ENCODE measurements around the gene SFT2D2. TPM values are rescaled to one million over a fixed set of nuclear protein-coding genes. Genes with fewer than 3 reads are reported as not detected.
A peak's percentile ranks its signal among the peaks of the same experiment; 100 is the strongest.

Gene SFT2D2
- total RNA-seq, 1 donor from 2014 or later = 36.8 TPM

- Mint-ChIP-seq H3K9me3 (ENCODE audit: unreplicated experiment) (no peaks in the 10 kb centered on the region), H3K36me3 (ENCODE audit: low read depth, unreplicated experiment) (peaks cover 34% of the 10 kb centered on the region), H3K27me3 (ENCODE audit: unreplicated experiment) (no peaks in the 10 kb centered on the region), H3K4me1 (ENCODE audit: unreplicated experiment) (no peaks in the 10 kb centered on the region), H3K4me3 (ENCODE audit: unreplicated experiment) (no peak overlapping the region), H3K27ac (ENCODE audit: unreplicated experiment) (no peak overlapping the region)
- TF ChIP-seq CTCF (IDR thresholded peaks at IDR 0.05; ENCODE audit: unreplicated experiment) = no peak
- no peak for DNase-seq (ENCODE audit: low spot score)
Observed at GRCh38 chr1:168236836-168237611, 11.2 kb downstream of the SFT2D2 start.

- no peak overlapping the region for H3K4me3 Mint-ChIP-seq (ENCODE audit: unreplicated experiment)
- H3K4me1 Mint-ChIP-seq (ENCODE audit: unreplicated experiment) = peaks cover 5% of the 10 kb centered on the region
- H3K27me3 Mint-ChIP-seq (ENCODE audit: unreplicated experiment) = peaks cover 1% of the 10 kb centered on the region
- no peak for DNase-seq (ENCODE audit: low spot score)
- no peaks in the 10 kb centered on the region for H3K9me3 Mint-ChIP-seq (ENCODE audit: unreplicated experiment)
- H3K36me3 Mint-ChIP-seq (ENCODE audit: low read depth, unreplicated experiment) = peaks cover 26% of the 10 kb centered on the region
- TF ChIP-seq CTCF (IDR thresholded peaks at IDR 0.05; ENCODE audit: unreplicated experiment) = no peak
- no peak overlapping the region for H3K27ac Mint-ChIP-seq (ENCODE audit: unreplicated experiment)
Observed at GRCh38 chr1:168243198-168243597, 17.4 kb downstream of the SFT2D2 start.

GRCh38 chr1:168243636-168244212 lies 17.9 kb downstream of the SFT2D2 start:
- DNase-seq (ENCODE audit: low spot score) = no peak
- Mint-ChIP-seq H3K27ac (ENCODE audit: unreplicated experiment) (no peak overlapping the region), H3K27me3 (ENCODE audit: unreplicated experiment) (peaks cover 1% of the 10 kb centered on the region), H3K9me3 (ENCODE audit: unreplicated experiment) (no peaks in the 10 kb centered on the region), H3K4me1 (ENCODE audit: unreplicated experiment) (peaks cover 5% of the 10 kb centered on the region), H3K36me3 (ENCODE audit: low read depth, unreplicated experiment) (peaks cover 24% of the 10 kb centered on the region), H3K4me3 (ENCODE audit: unreplicated experiment) (peak overlapping the region; percentile 29)
- no peak for TF ChIP-seq CTCF (IDR thresholded peaks at IDR 0.05; ENCODE audit: unreplicated experiment)

- no peak for DNase-seq (ENCODE audit: low spot score)
- H3K27me3 Mint-ChIP-seq (ENCODE audit: unreplicated experiment) = peaks cover 1% of the 10 kb centered on the region
- H3K27ac Mint-ChIP-seq (ENCODE audit: unreplicated experiment) = peak overlapping the region; percentile 11
- H3K9me3 Mint-ChIP-seq (ENCODE audit: unreplicated experiment) = no peaks in the 10 kb centered on the region
- H3K36me3 Mint-ChIP-seq (ENCODE audit: low read depth, unreplicated experiment) = peaks cover 19% of the 10 kb centered on the region
- no peak for TF ChIP-seq CTCF (IDR thresholded peaks at IDR 0.05; ENCODE audit: unreplicated experiment)
- H3K4me1 Mint-ChIP-seq (ENCODE audit: unreplicated experiment) = peaks cover 5% of the 10 kb centered on the region
- no peak overlapping the region for H3K4me3 Mint-ChIP-seq (ENCODE audit: unreplicated experiment)
Observed at GRCh38 chr1:168245042-168245441, 19.2 kb downstream of the SFT2D2 start.

- H3K4me3 Mint-ChIP-seq (ENCODE audit: unreplicated experiment) = no peak overlapping the region
- DNase-seq (ENCODE audit: low spot score) = no peak
- H3K27ac Mint-ChIP-seq (ENCODE audit: unreplicated experiment) = no peak overlapping the region
- peaks cover 1% of the 10 kb centered on the region for H3K27me3 Mint-ChIP-seq (ENCODE audit: unreplicated experiment)
- peaks cover 5% of the 10 kb centered on the region for H3K4me1 Mint-ChIP-seq (ENCODE audit: unreplicated experiment)
- TF ChIP-seq CTCF (IDR thresholded peaks at IDR 0.05; ENCODE audit: unreplicated experiment) = no peak
- H3K36me3 Mint-ChIP-seq (ENCODE audit: low read depth, unreplicated experiment) = peaks cover 20% of the 10 kb centered on the region
- H3K9me3 Mint-ChIP-seq (ENCODE audit: unreplicated experiment) = no peaks in the 10 kb centered on the region
Observed at GRCh38 chr1:168246506-168246905, 20.7 kb downstream of the SFT2D2 start.
